Epithelial cell of esophagus (primary cell): ENCODE results near the gene THSD4.
"Not testable (repeated sequence)": the region's sequence is repeated elsewhere in the genome, so short reads cannot be mapped to it uniquely, and the experiment has no call there.

ENCODE experiments used
- DNase-seq: peaks from one replicate; pipeline ENCODE4 v3.0.0; 2010; ENCODE audit warnings: low read depth
- H3K4me3 ChIP-seq: 2 replicates; pipeline ENCODE4 v1.5.1; 2011; ENCODE audit warnings: mild to moderate bottlenecking, low read length, control low read depth
- TF ChIP-seq, protein P1 (sequence below): IDR thresholded peaks from 2 replicates; pipeline ENCODE4 v1.5.1; 2011; ENCODE audit warnings: low read depth, mild to moderate bottlenecking, low read length, control low read depth, inconsistent platforms; ENCODE audit not compliant: insufficient read depth; ENCODE audit errors: missing control alignments

The THSD4 gene

DNA sequence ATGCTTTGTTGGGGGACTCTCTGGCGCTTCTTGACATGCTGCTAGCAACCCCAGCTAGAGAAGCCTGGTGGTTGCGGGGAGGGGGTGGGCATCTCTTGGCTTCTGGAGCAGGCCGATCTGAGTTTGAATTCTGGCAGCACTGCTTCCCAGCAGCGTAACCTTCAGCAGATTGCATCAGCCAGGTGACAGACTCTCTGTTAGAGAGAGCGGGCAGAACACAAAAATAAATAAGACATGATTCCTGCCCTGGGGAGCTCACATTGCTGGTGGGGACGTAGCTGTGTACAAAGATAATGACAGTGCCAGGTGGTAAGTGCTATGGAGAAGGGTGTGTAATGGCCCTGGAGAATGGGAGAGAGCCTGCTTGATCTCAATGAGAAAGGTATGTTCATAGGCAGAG lies 87.4 kb downstream of the THSD4 start:
- TF ChIP-seq, protein P1, sequence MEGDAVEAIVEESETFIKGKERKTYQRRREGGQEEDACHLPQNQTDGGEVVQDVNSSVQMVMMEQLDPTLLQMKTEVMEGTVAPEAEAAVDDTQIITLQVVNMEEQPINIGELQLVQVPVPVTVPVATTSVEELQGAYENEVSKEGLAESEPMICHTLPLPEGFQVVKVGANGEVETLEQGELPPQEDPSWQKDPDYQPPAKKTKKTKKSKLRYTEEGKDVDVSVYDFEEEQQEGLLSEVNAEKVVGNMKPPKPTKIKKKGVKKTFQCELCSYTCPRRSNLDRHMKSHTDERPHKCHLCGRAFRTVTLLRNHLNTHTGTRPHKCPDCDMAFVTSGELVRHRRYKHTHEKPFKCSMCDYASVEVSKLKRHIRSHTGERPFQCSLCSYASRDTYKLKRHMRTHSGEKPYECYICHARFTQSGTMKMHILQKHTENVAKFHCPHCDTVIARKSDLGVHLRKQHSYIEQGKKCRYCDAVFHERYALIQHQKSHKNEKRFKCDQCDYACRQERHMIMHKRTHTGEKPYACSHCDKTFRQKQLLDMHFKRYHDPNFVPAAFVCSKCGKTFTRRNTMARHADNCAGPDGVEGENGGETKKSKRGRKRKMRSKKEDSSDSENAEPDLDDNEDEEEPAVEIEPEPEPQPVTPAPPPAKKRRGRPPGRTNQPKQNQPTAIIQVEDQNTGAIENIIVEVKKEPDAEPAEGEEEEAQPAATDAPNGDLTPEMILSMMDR, result no peak
- DNase-seq, result no peak

DNA sequence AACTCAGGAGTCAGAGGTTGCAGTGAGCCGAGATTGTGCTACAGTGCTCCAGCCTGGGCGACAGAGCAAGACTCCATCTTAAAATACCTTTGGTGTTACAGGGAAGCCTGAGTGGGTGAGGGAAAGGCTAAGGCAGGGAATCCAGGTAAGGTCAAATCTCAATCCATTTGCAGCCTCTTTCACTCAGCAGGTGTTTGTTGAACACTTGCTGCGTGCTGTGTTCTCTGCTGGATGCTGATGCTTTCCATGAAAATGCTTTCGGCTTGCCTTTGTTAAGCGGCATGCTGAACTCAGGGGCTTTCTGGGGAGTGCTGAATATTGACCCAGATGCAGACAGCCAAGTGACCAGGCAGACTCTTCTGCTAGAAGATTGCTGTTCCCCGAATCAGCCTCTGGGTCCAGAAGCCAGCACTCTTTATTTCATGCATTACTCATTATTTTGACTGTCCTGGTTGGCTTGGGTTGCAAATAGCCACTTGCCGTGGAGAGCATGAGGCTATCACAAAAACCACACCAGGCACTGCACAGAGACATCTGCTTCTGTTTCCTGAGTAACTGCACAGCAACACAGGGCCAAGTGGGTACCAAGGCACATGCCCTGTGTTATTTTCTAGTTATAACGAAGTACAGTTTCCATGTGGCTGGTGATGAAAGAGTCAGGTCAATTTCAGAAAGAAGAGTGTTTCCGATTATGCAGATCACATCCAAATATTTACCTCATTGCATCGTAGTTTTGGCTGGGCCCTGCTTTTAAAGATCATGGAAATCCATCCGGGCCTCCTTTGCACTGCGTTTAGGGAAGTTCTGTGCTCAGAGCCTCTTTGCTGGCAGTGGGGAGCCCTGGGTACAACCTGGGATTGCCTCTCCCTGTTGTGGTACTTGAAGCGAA lies 88.6 kb downstream of the THSD4 start:
- TF ChIP-seq, protein P1, result no peak
- no peak for DNase-seq
- no peak overlapping the region for H3K4me3 ChIP-seq

More for the DNA sequence above, 87.4 kb downstream of the THSD4 start:
- no peak overlapping the region for H3K4me3 ChIP-seq

DNA sequence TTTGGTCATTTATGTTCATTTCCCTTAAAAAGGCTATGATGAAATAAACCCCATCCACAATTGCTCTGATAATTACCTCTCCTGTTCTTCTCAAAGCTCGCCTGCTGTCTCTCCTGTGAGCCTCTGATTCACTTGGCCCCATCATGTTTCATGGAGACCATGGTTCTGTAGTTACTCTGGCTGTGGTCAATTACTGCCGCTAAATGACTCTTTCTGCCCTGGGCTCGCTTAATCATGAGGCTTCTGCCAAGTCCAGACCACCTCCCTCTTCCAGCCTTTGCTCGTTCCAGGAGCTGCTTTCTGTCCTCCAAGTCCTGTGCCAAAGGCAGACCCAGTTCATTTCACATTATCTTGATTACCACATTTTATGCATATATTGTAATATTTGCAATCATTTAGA lies 91.9 kb downstream of the THSD4 start:
- TF ChIP-seq, protein P1, result no peak
- no peak for DNase-seq
- H3K4me3 ChIP-seq, result no peak overlapping the region

DNA sequence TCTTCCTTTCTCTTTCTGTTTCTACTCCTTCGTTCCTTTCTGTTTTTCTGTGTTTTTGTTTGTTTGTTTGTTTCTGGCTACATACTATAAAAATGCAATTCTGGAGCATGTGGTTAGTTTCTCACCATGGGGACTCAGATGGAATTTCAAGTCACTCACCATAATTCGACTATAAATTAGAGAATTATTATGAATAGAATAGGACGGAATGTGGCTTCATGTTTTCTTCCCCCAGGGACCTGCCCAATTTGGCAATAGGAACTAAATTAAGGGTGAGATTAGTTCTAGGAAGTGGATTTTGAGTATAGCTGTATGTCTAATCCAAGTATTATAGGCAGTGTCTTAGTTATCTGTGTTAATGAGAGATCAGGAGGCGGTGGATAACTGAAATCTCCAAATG lies 96.9 kb downstream of the THSD4 start:
- no peak for DNase-seq
- TF ChIP-seq, protein P1, result no peak
- H3K4me3 ChIP-seq, result no peak overlapping the region

DNA sequence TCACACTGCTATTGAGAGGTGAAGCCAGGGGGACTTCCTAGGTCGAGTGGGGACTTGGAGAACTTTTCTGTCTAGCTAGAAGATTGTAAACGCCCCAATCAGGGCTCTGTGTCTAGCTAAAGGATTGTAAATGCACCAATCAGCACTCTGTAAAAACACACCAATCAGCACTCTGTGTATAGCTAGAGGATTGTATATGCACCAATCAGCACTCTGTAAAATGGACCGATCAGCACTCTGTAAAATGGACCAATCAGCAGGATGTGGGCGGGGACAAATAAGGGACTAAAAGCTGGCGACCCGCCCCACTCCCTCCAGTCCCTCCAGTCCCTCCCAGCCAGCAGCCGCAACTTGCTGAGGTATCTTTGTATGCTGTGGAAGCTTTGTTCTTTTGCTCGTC lies 98.7 kb downstream of the THSD4 start:
- DNase-seq, result not testable (repeated sequence)

DNA sequence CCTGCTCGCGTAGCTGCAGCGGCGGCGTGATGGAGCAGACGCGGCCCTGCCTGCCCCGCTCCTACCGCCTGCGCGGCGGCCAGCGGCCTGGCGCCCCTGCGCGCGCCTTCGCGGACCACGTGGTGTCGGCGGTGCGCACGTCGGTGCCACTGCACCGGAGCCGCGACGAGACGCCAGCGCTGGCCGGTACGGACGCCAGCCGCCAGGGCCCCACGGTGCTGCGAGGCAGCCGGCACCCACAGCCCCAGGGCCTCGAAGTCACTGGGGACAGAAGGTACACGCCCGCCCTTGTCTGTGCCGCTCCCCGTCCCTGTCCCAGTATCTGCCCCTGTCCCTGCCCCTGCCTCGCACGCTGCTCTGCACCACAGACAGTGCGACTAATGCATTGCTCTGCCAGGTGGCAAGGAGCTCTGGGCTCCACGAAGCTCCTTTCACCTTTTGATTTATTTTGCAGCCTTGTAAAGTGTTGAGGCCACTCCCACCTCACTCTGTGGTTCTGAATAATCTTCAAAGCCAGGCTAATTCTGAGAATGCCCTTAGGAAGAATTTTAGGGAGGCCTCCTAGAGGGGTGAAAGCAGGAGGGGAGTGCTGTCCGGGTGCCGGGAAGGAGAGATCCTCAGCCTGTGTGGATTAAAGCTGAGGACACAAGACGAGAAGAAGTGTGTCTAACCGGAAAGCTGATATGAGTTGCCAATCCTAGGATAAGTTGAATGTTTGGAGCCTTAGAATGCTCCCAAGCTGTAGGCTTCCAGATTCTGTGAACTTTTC lies 100.0 kb downstream of the THSD4 start:
- H3K4me3 ChIP-seq, result no peak overlapping the region
- no peak for DNase-seq
- TF ChIP-seq, protein P1, result no peak

More for the DNA sequence above, 98.7 kb downstream of the THSD4 start:
- not testable (repeated sequence) for H3K4me3 ChIP-seq

DNA sequence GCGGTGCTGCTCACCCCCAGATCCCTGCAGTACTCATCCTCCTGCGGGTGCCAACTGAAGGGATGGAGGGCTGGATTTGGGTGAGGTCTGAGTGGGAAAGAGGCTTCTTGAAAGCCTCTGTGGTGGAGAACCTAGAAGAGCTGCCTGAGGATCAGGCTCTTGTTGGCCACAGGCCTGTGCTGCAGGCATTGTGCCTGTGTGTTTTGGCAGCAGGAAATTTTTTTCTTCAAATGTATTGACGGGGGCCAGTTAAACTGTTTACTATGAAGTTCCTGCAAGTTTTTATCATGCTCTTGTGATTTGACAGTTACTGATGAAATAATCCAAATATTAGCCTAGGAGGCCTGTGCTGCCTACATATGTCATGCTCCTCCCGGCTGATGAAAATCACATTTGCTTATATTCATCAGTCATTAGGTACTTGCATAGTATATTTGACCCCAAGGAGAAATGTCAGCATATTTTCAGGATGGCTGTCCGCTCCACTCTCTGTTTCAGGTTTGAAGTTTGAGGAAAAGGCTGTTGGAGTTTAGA lies 103.1 kb downstream of the THSD4 start:
- no peak for DNase-seq
- TF ChIP-seq, protein P1, result no peak
- H3K4me3 ChIP-seq, result no peak overlapping the region
